Naive thymus-derived CD8-positive, alpha-beta T cell (primary cell): ENCODE results near the gene FXN. TPM values are rescaled to one million over a fixed set of nuclear protein-coding genes. Genes with fewer than 3 reads are reported as not detected.

Source experiments
- ATAC-seq, 2 donors: fragments of 150-1000 bp; cut with Tn5 transposase in 1 of 2; sonication (Bioruptor Pico), chemical (Tn5 transposase) in 1 of 2; 1 replicate in 1 of 2; 2 replicates in 1 of 2; pipeline ENCODE4 v1.10.0; 2021; ENCODE audit warnings: mild to moderate bottlenecking in 2 of 2, moderate library complexity in 2 of 2
- POLR2A ChIA-PET: fragments of 350-600 bp; sonication (Branson Sonifier 250); formaldehyde crosslinking; loops from one replicate; lab custom pipeline; 2021; ENCODE audit warnings: antibody characterized with exemption; lab: Charles Lee
- DNase-seq, 10 donors: peaks; one replicate each; pipeline versions ENCODE4 v3.0.0 to v3.0.0-alpha.2; 2020 to 2022
- H3K27ac Mint-ChIP-seq, 10 donors: one replicate each; pipeline ENCODE4 v1.8.0; 2020 to 2022; ENCODE audit warnings: mild to moderate bottlenecking in 10 of 10, mixed read lengths in 10 of 10, moderate library complexity in 4 of 10, inconsistent platforms in 1 of 10
- H3K27me3 Mint-ChIP-seq, 5 donors: one replicate each; pipeline ENCODE4 v1.8.0; 2021 to 2022; ENCODE audit warnings: mixed read lengths in 5 of 5
- H3K36me3 Mint-ChIP-seq, 3 donors: one replicate each; pipeline ENCODE4 v1.8.0; 2020 to 2022; ENCODE audit warnings: mixed read lengths in 3 of 3, mild to moderate bottlenecking in 2 of 3, inconsistent platforms in 1 of 3
- H3K4me1 Mint-ChIP-seq, 4 donors: one replicate each; pipeline ENCODE4 v1.8.0; 2021 to 2022; ENCODE audit warnings: mixed read lengths in 4 of 4
- H3K4me3 Mint-ChIP-seq, 10 donors: one replicate each; pipeline ENCODE4 v1.8.0; 2020 to 2022; ENCODE audit warnings: mild to moderate bottlenecking in 10 of 10, mixed read lengths in 10 of 10, moderate library complexity in 6 of 10, inconsistent platforms in 1 of 10
- H3K9me3 Mint-ChIP-seq, 9 donors: one replicate each; pipeline ENCODE4 v1.8.0; 2020 to 2022; ENCODE audit warnings: mixed read lengths in 9 of 9, mild to moderate bottlenecking in 3 of 9, inconsistent platforms in 1 of 9, moderate library complexity in 1 of 9
- polyA plus RNA-seq, 3 donors: library from polyadenylated mRNA; unstranded; fragments of 300-500 nt; fragmentation: Illumina TruSeq; gene quantifications; one replicate each; pipeline ENCODE4 v1.2.3, GENCODE V29; 2021
- total RNA-seq, 8 experiments: library from RNA in 2 of 8; stranded (reverse) in 2 of 8; gene quantifications; one replicate each; pipeline ENCODE4 v1.2.3 and lab custom pipeline; 2021 to 2026

The FXN gene
- total and polyA plus RNA-seq, 5 experiments from 2014 or later: 19.3 to 78.9 (median 51.2) TPM

DNA sequence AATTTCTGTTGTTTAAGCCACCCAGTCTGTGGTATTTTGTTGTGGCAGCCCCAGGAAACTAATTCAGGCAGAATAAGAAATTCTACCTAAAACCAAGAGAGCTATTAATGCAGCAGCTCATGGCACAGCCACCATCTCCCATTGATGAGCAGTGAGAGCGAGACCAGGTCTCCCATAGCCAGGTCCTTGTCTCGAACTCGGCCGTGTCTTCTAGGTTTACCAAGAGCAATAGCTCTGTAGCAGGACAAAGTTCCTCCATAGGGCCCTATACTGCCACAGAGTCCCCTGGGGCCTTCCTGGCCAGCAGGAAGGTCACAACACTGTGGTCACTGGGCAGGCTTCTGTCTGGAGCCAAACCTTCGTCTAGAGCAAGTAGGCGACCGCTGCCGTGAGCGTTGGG is 104.0 kb downstream of the FXN start:
- no peak for ATAC-seq
- no peak for DNase-seq
- peaks cover 0 to 6% (median 0%) of the 10 kb centered on the region in 4 donors for H3K4me1 Mint-ChIP-seq
- no peak overlapping the region for H3K4me3 Mint-ChIP-seq
- POLR2A ChIA-PET: no interaction called here
- H3K9me3 Mint-ChIP-seq: no peaks in the 10 kb centered on the region
- no peaks in the 10 kb centered on the region for H3K27me3 Mint-ChIP-seq
- no peak overlapping the region for H3K27ac Mint-ChIP-seq
- H3K36me3 Mint-ChIP-seq: peaks cover 0 to 3% (median 3%) of the 10 kb centered on the region in 3 donors

- H3K27ac Mint-ChIP-seq: no peak overlapping the region
- H3K36me3 Mint-ChIP-seq: peaks cover 0 to 3% (median 3%) of the 10 kb centered on the region in 3 donors
- no peak overlapping the region for H3K4me3 Mint-ChIP-seq
- POLR2A ChIA-PET: no interaction called here
- no peaks in the 10 kb centered on the region for H3K9me3 Mint-ChIP-seq
- H3K4me1 Mint-ChIP-seq: peaks cover 0 to 6% (median 0%) of the 10 kb centered on the region in 4 donors
- no peak for ATAC-seq
- no peak for DNase-seq
- no peaks in the 10 kb centered on the region for H3K27me3 Mint-ChIP-seq
These were observed 104.7 kb downstream of the FXN start for GRCh38 chr9:69140123-69140735.

DNA sequence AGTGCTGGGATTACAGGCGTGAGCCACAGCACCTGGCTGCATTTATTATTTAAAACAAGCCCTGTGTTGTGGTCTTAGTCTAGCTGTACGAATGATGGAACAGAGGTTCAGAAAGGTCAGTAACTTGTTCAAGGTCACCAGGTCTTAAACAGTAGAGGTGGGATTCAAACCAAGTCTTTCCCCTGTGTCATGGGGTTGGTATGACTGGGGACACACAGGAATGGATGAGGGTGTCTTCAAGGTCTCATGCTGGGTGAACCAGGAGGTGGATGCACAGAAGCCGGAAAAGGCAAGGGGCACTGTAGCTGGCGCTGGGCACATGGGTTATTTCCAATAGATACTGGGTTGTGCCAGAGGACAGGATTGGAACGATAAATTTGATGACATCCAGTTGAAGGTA is 106.3 kb downstream of the FXN start:
- H3K4me1 Mint-ChIP-seq: peaks cover 0 to 6% (median 0%) of the 10 kb centered on the region in 4 donors
- peaks cover 0 to 3% (median 3%) of the 10 kb centered on the region in 3 donors for H3K36me3 Mint-ChIP-seq
- H3K9me3 Mint-ChIP-seq: no peaks in the 10 kb centered on the region
- H3K27me3 Mint-ChIP-seq: no peaks in the 10 kb centered on the region
- ATAC-seq (no peak), DNase-seq (no peak)
- H3K4me3 Mint-ChIP-seq: no peak overlapping the region
- POLR2A ChIA-PET: no interaction called here
- no peak overlapping the region for H3K27ac Mint-ChIP-seq

GRCh38 chr9:69143291-69143690 is 107.7 kb downstream of the FXN start:
- Mint-ChIP-seq H3K27me3 (no peaks in the 10 kb centered on the region), H3K4me3 (no peak overlapping the region), H3K4me1 (peaks cover 0 to 6% (median 0%) of the 10 kb centered on the region in 4 donors), H3K36me3 (no peaks in the 10 kb centered on the region), H3K9me3 (no peaks in the 10 kb centered on the region), H3K27ac (no peak overlapping the region)
- POLR2A ChIA-PET: no interaction called here
- no peak for ATAC-seq
- DNase-seq: no peak

- Mint-ChIP-seq H3K4me3 (no peak overlapping the region), H3K27me3 (no peaks in the 10 kb centered on the region), H3K27ac (no peak overlapping the region), H3K36me3 (no peaks in the 10 kb centered on the region), H3K9me3 (no peaks in the 10 kb centered on the region), H3K4me1 (peaks cover 0 to 6% (median 0%) of the 10 kb centered on the region in 4 donors)
- no peak for DNase-seq
- POLR2A ChIA-PET: no interaction called here
- no peak for ATAC-seq
These were observed 109.7 kb downstream of the FXN start for GRCh38 chr9:69145144-69145715.

DNA sequence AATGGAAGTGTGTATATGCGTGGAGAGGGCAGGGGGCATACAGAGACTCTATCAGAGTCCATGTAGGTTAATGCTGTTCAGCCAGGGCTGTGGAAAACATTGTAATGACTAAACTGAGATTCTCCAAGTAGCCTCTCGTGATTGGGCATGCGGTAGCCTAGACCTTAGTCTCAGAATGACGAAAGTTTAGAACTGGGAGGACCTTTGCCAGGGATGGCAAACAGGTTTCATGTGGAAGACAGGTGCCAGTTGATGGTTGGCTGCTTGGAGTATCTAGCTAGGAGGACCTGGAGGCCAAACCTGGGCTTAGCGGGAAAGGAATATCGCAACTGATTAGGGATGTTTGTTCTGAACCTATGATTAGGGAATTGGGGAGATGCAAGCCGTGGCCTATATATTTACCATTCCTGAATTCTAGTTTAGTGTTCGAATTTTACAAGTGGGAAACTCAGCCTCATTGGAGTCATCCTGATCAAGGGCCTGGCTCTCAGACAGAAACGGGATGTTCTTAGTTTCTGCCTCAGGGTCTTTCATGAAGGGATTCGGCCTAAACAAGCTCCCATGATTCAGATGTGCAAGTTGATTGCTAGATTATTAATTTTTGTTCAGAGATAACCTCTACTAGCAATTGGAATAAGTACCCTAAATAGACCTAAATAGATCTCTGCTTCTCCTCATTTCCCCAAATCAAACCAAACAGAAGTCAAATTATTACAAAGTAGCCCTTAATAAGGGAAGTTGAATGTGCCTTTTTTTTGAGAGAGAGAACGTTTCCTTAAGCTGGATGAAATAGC is 111.7 kb downstream of the FXN start:
- Mint-ChIP-seq H3K4me3 (no peak overlapping the region), H3K27ac (no peak overlapping the region), H3K36me3 (peaks cover 0 to 9% (median 6%) of the 10 kb centered on the region in 3 donors), H3K4me1 (peaks cover 0 to 3% (median 0%) of the 10 kb centered on the region in 4 donors), H3K27me3 (no peaks in the 10 kb centered on the region), H3K9me3 (no peaks in the 10 kb centered on the region)
- DNase-seq (no peak), ATAC-seq (no peak)
- POLR2A ChIA-PET: no interaction called here

DNA sequence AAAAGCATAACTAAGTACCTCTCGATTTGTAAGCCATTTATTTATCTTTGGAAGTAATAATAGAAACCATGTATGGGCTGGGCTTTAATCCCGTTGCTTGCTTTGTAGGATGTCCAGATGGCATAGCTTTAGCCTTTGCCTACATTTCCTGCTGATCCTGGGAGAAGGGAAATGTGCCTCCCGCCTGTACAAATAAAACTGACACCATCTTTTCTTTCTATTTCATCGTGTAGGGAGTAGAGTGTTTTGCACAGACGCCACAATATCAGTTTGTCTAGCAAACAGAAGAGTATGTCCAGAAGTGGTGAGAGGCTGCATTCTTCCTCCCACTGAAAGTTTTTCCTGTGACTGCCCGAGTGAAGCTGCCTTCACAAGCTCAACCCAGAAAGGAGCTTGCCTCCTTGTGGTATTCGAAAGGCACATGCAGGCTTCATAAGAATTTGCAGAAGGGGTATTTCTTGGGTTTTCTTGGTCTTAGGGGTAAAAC is 113.8 kb downstream of the FXN start:
- H3K27me3 Mint-ChIP-seq: no peaks in the 10 kb centered on the region
- DNase-seq: no peak
- no peaks in the 10 kb centered on the region for H3K9me3 Mint-ChIP-seq
- H3K4me3 Mint-ChIP-seq: no peak overlapping the region
- H3K36me3 Mint-ChIP-seq: peaks cover 0 to 11% (median 10%) of the 10 kb centered on the region in 3 donors
- no peak overlapping the region for H3K27ac Mint-ChIP-seq
- ATAC-seq: no peak
- POLR2A ChIA-PET: no interaction called here
- no peaks in the 10 kb centered on the region for H3K4me1 Mint-ChIP-seq

Other genes with a start within 250 kb of the FXN start
- gene PRKACG, start 21.6 kb upstream of the FXN start, total RNA-seq: not detected
- gene PRKACG, start 21.6 kb upstream of the FXN start, polyA plus RNA-seq: not detected
- gene TJP2, start 138.5 kb downstream of the FXN start, total RNA-seq: 1 to 10 TPM; 3.7 to 4.2 TPM
- gene TJP2, start 138.5 kb downstream of the FXN start, polyA plus RNA-seq: under 1 TPM in 2 of 3 donors, not detected in 1; 0.14 to 0.77 TPM